ENCODE measurements around the gene LCAT. TPM values are rescaled to one million over a fixed set of nuclear protein-coding genes. Genes with fewer than 3 reads are reported as not detected.
A peak's percentile ranks its signal among the peaks of the same experiment; 100 is the strongest.

Gene LCAT
- total and polyA plus RNA-seq, 2 experiments from 2014 or later: 13.7 to 18.9 TPM

- TF ChIP-seq ZNF462 (CRISPR knock-in tag; IDR thresholded peaks at IDR 0.05) (no peak), POLR2AphosphoS5 (IDR thresholded peaks at IDR 0.05; ENCODE audit: low read depth) (0 out of 2 replicates have a peak, but pooled peaks have one; percentile 13), EZH2phosphoT487 (IDR thresholded peaks at IDR 0.05; ENCODE audit: unreplicated experiment) (no peak)
These were observed 4.1 kb upstream of the LCAT start (continued) for GRCh38 chr16:67948015-67948414.

GRCh38 chr16:67946966-67947558 lies 3.1 kb upstream of the LCAT start:
- H3K36me3 Mint-ChIP-seq (ENCODE audit: low read depth): peaks cover 38% of the 10 kb centered on the region
- no peaks in the 10 kb centered on the region for H3K9me3 Mint-ChIP-seq
- Histone ChIP-seq H3K79me2 (replicated peaks; ENCODE audit: insufficient read depth) (no peaks in the 10 kb centered on the region), H3K36me3 (ENCODE audit: insufficient read depth) (peaks cover 13% of the 10 kb centered on the region; the same call in 1 of the 2 replicates), H3K4me2 (no peak overlapping the region), H3K4me3 (no peak overlapping the region), H3F3A (replicated peaks; ENCODE audit: low read depth) (peaks cover 6% of the 10 kb centered on the region), H3K9me2 (ENCODE audit: insufficient read depth) (no peaks in the 10 kb centered on the region), H3K27ac (ENCODE audit: low read depth) (no peak overlapping the region), H3K4me1 (ENCODE audit: insufficient read depth) (no peaks in the 10 kb centered on the region), H2AFZ (no peak overlapping the region), H4K20me1 (replicated peaks; ENCODE audit: insufficient read depth) (peaks cover 2% of the 10 kb centered on the region), H3K27me3 (ENCODE audit: insufficient read depth) (no peaks in the 10 kb centered on the region)
- no peaks in the 10 kb centered on the region for H3K4me1 Mint-ChIP-seq
- H3K27ac Mint-ChIP-seq: no peak overlapping the region
- ATAC-seq (no peak), DNase-seq (ENCODE audit: low spot score) (no peak)
- peaks cover 4% of the 10 kb centered on the region for H3K27me3 Mint-ChIP-seq (ENCODE audit: insufficient read depth, low read depth, poor library complexity)
- no peak overlapping the region for H3K4me3 Mint-ChIP-seq
- TF ChIP-seq ZNF114 (CRISPR knock-in tag; IDR thresholded peaks at IDR 0.05) (no peak), CREB1 (CRISPR knock-in tag; IDR thresholded peaks at IDR 0.05; ENCODE audit: low read depth) (no peak), STAT1 (IDR thresholded peaks at IDR 0.05; ENCODE audit: unreplicated experiment) (no peak), REST (IDR thresholded peaks at IDR 0.05; ENCODE audit: unreplicated experiment) (no peak), NANOG (IDR thresholded peaks at IDR 0.05; ENCODE audit: borderline replicate concordance) (no peak), POLR2AphosphoS5 (IDR thresholded peaks at IDR 0.05; ENCODE audit: low read depth) (no peak), EZH2 (IDR thresholded peaks at IDR 0.05; ENCODE audit: low read depth, unreplicated experiment) (no peak), JUNB (IDR thresholded peaks at IDR 0.05; ENCODE audit: unreplicated experiment) (no peak), ETS1 (IDR thresholded peaks at IDR 0.05) (no peak)

Data from GM23338 (cell line).